WTC11 (cell line): ENCODE data around the gene ANKRD24. TPM values are rescaled to one million over a fixed set of nuclear protein-coding genes. Genes with fewer than 3 reads are reported as not detected.

Experiments
- ATAC-seq: fragments of 200-7000 bp; cut with Tn5 transposase; 2 replicates; pipeline ENCODE4 v1.10.0; 2021; ENCODE audit warnings: mild to moderate bottlenecking, moderate library complexity
- CTCF ChIA-PET: fragments of 300-600 bp; sonication (Branson Sonifier 250); formaldehyde crosslinking; loops from one replicate; lab custom pipeline; 2021; ENCODE audit warnings: antibody characterized with exemption; lab: Charles Lee
- POLR2A ChIA-PET: fragments of 350-600 bp; sonication (Branson Sonifier 250); formaldehyde crosslinking; loops from one replicate; lab custom pipeline; 2021; ENCODE audit warnings: antibody characterized with exemption; lab: Charles Lee
- DNase-seq: peaks from one replicate; pipeline ENCODE4 v3.0.0; 2021; ENCODE audit warnings: low spot score
- H3K27ac Mint-ChIP-seq: 2 replicates; pipeline ENCODE4 v1.8.0; 2021; ENCODE audit warnings: mixed read lengths
- H3K27me3 Mint-ChIP-seq: 2 replicates; pipeline ENCODE4 v1.8.0; 2021; ENCODE audit warnings: low read depth, mild to moderate bottlenecking, moderate library complexity, mixed read lengths
- H3K36me3 Mint-ChIP-seq: 2 replicates; pipeline ENCODE4 v1.8.0; 2021; ENCODE audit warnings: mixed read lengths
- H3K4me1 Mint-ChIP-seq: 2 replicates; pipeline ENCODE4 v1.8.0; 2022; ENCODE audit warnings: mixed read lengths
- H3K4me3 Mint-ChIP-seq: 2 replicates; pipeline ENCODE4 v1.8.0; 2021; ENCODE audit warnings: mild to moderate bottlenecking, moderate library complexity, mixed read lengths
- H3K9me3 Mint-ChIP-seq: 2 replicates; pipeline ENCODE4 v1.8.0; 2021; ENCODE audit warnings: mixed read lengths
- ATF2 ChIP-seq: sonication (generic); formaldehyde crosslinking; IDR thresholded peaks from 2 replicates; pipeline ENCODE4 v1.8.1; 2022; ENCODE audit warnings: low read depth, missing genetic modification reagents, borderline replicate concordance
- HMGA2 ChIP-seq: fragments of 250-450 bp; sonication (Bioruptor Pico); IDR thresholded peaks from 2 replicates; pipeline ENCODE4 v1.4.0; 2021; ENCODE audit warnings: mild to moderate bottlenecking, moderate library complexity
- IRF1 ChIP-seq: sonication (generic); formaldehyde crosslinking; IDR thresholded peaks from 2 replicates; pipeline ENCODE4 v1.8.0; 2023; ENCODE audit warnings: missing genetic modification reagents
- KAT7 ChIP-seq: sonication (generic); formaldehyde crosslinking; IDR thresholded peaks from 2 replicates; pipeline ENCODE4 v1.8.1; 2023; ENCODE audit warnings: missing genetic modification reagents, mild to moderate bottlenecking, borderline replicate concordance
- MXD4 ChIP-seq: fragments of 250-450 bp; sonication (Bioruptor Pico); IDR thresholded peaks from 2 replicates; pipeline ENCODE4 v1.8.0; 2021; ENCODE audit warnings: mild to moderate bottlenecking, moderate library complexity, borderline replicate concordance
- OVOL2 ChIP-seq: fragments of 250-450 bp; sonication (Bioruptor Pico); IDR thresholded peaks from 2 replicates; pipeline ENCODE4 v1.9.0; 2021; ENCODE audit warnings: mild to moderate bottlenecking, borderline replicate concordance
- SMAD4 ChIP-seq: sonication (generic); formaldehyde crosslinking; IDR thresholded peaks from 2 replicates; pipeline ENCODE4 v1.8.0; 2022; ENCODE audit warnings: mild to moderate bottlenecking, missing genetic modification reagents
- SP1 ChIP-seq: sonication (generic); formaldehyde crosslinking; conservative IDR thresholded peaks from 2 replicates; pipeline ENCODE4 v1.8.1; 2022; ENCODE audit warnings: missing genetic modification reagents
- TCF7 ChIP-seq: sonication (generic); formaldehyde crosslinking; IDR thresholded peaks from 2 replicates; pipeline ENCODE4 v1.8.0; 2022; ENCODE audit warnings: mild to moderate bottlenecking, low read depth, missing genetic modification reagents, moderate library complexity
- total RNA-seq: library from RNA; stranded (reverse); gene quantifications from 3 replicates; pipeline ENCODE4 v1.2.3, GENCODE V29; 2021
- TF ChIP-seq, protein P1 (sequence below): fragments of 250-450 bp; sonication (Bioruptor Pico); IDR thresholded peaks from 2 replicates; pipeline ENCODE4 v1.9.0; 2021; ENCODE audit warnings: mild to moderate bottlenecking
- TF ChIP-seq, protein P2 (sequence below): sonication (generic); formaldehyde crosslinking; IDR thresholded peaks from 2 replicates; pipeline ENCODE4 v1.8.1; 2022; ENCODE audit warnings: low read depth, mild to moderate bottlenecking, moderate library complexity, missing genetic modification reagents, borderline replicate concordance
- TF ChIP-seq, protein P3 (sequence below): fragments of 200-600 bp; IDR thresholded peaks from 2 replicates; pipeline ENCODE4 v1.8.0; 2022; ENCODE audit warnings: antibody characterized with exemption

The ANKRD24 gene
- total RNA-seq, 1 experiment from 2014 or later: 11.3 TPM

- DNase-seq (no peak), ATAC-seq (no peak)
- Mint-ChIP-seq H3K4me3 (no peak overlapping the region), H3K36me3 (peaks cover 57% of the 10 kb centered on the region), H3K27ac (no peak overlapping the region), H3K27me3 (no peaks in the 10 kb centered on the region), H3K9me3 (peaks cover 13% of the 10 kb centered on the region), H3K4me1 (no peaks in the 10 kb centered on the region)
- TF ChIP-seq OVOL2 (CRISPR knock-in tag): no peak
- no peak for TF ChIP-seq MXD4 (CRISPR knock-in tag)
- POLR2A ChIA-PET: no interaction called here
- CTCF ChIA-PET: interaction anchor here (0.6 to 5.9 kb wide), 5 partner anchors 10 to 95 kb away, joined by 3 to 46 read pairs (median 4); partner anchors contain the start of genes STAP2 and YJU2
Observed at GRCh38 chr19:4257025-4257424, 74.5 kb downstream of the ANKRD24 start.

DNA sequence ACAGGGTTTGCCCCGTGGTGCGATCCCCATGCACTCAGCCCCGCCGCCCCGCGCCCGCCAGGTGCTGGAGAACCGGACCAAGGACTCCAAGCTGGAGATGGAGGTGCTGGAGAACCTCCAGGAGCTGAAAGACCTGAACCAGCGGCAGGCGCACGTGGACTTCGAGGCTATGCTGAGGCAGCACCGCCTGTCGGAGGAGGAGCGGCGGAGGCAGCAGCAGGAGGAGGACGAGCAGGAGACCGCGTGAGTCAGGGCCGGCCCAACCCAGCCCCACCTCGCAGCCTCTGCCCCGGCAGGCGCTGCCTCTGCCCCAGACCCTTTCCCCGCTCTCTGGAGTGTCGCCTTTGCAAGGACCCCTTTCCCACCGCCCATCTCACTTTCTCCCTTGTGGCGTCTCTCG is 75.7 kb downstream of the ANKRD24 start:
- Mint-ChIP-seq H3K9me3 (peaks cover 13% of the 10 kb centered on the region), H3K4me1 (no peaks in the 10 kb centered on the region), H3K4me3 (no peak overlapping the region), H3K27me3 (no peaks in the 10 kb centered on the region), H3K36me3 (peaks cover 48% of the 10 kb centered on the region), H3K27ac (no peak overlapping the region)
- ChIA-PET POLR2A (no interaction called here), CTCF (interaction anchor here (1.1 to 5.9 kb wide), 2 partner anchors 9 to 118 kb away, joined by 3 to 46 read pairs; no protein-coding TSS in a partner anchor)
- DNase-seq (no peak), ATAC-seq (no peak)
- no peak for TF ChIP-seq TCF7
- TF ChIP-seq, protein P1, sequence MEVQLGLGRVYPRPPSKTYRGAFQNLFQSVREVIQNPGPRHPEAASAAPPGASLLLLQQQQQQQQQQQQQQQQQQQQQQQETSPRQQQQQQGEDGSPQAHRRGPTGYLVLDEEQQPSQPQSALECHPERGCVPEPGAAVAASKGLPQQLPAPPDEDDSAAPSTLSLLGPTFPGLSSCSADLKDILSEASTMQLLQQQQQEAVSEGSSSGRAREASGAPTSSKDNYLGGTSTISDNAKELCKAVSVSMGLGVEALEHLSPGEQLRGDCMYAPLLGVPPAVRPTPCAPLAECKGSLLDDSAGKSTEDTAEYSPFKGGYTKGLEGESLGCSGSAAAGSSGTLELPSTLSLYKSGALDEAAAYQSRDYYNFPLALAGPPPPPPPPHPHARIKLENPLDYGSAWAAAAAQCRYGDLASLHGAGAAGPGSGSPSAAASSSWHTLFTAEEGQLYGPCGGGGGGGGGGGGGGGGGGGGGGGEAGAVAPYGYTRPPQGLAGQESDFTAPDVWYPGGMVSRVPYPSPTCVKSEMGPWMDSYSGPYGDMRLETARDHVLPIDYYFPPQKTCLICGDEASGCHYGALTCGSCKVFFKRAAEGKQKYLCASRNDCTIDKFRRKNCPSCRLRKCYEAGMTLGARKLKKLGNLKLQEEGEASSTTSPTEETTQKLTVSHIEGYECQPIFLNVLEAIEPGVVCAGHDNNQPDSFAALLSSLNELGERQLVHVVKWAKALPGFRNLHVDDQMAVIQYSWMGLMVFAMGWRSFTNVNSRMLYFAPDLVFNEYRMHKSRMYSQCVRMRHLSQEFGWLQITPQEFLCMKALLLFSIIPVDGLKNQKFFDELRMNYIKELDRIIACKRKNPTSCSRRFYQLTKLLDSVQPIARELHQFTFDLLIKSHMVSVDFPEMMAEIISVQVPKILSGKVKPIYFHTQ (CRISPR knock-in tag): no peak
- TF ChIP-seq ATF2 (CRISPR knock-in tag): no peak
- no peak for TF ChIP-seq IRF1 (CRISPR knock-in tag)

DNA sequence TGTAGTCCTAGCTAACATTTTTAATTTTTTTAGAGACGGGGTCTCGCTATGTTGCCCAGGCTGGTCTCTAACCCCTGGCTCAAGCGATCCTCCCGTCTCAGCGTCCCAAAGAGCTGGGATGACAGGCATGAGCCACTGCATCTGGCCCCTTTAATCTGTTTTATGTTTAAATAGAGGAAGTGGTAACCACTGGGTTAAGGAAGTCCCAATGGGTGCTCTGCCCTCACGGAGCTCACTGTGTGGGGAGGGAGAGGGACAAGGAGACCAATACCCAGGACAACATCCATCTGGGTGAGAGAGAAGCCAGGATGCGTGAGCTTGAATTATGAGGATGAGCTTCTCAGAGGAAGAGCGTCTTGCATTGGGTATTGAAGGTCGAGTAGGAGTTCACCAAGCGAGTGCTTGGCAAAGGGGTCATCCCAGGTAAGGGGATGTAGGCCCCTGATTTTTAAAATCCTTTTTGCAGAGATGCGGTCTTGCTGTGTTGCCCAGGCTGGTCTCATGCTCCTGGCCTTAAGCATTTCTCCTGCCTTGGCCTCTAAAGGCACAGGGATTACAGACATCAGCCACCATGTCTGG is 78.2 kb downstream of the ANKRD24 start:
- TF ChIP-seq TCF7: no peak
- TF ChIP-seq, protein P2, sequence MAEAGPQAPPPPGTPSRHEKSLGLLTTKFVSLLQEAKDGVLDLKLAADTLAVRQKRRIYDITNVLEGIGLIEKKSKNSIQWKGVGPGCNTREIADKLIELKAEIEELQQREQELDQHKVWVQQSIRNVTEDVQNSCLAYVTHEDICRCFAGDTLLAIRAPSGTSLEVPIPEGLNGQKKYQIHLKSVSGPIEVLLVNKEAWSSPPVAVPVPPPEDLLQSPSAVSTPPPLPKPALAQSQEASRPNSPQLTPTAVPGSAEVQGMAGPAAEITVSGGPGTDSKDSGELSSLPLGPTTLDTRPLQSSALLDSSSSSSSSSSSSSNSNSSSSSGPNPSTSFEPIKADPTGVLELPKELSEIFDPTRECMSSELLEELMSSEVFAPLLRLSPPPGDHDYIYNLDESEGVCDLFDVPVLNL (CRISPR knock-in tag): no peak
- TF ChIP-seq SMAD4 (CRISPR knock-in tag): no peak
- TF ChIP-seq HMGA2 (CRISPR knock-in tag): no peak
- TF ChIP-seq SP1: no peak
- TF ChIP-seq, protein P3, sequence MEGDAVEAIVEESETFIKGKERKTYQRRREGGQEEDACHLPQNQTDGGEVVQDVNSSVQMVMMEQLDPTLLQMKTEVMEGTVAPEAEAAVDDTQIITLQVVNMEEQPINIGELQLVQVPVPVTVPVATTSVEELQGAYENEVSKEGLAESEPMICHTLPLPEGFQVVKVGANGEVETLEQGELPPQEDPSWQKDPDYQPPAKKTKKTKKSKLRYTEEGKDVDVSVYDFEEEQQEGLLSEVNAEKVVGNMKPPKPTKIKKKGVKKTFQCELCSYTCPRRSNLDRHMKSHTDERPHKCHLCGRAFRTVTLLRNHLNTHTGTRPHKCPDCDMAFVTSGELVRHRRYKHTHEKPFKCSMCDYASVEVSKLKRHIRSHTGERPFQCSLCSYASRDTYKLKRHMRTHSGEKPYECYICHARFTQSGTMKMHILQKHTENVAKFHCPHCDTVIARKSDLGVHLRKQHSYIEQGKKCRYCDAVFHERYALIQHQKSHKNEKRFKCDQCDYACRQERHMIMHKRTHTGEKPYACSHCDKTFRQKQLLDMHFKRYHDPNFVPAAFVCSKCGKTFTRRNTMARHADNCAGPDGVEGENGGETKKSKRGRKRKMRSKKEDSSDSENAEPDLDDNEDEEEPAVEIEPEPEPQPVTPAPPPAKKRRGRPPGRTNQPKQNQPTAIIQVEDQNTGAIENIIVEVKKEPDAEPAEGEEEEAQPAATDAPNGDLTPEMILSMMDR: no peak
- no peak for TF ChIP-seq KAT7 (CRISPR knock-in tag)

More for the DNA sequence above, 78.2 kb downstream of the ANKRD24 start:
- ATAC-seq (no peak), DNase-seq (no peak)
- no peaks in the 10 kb centered on the region for H3K27me3 Mint-ChIP-seq
- no peak overlapping the region for H3K4me3 Mint-ChIP-seq
- H3K27ac Mint-ChIP-seq: no peak overlapping the region
- H3K36me3 Mint-ChIP-seq: peaks cover 29% of the 10 kb centered on the region
- no peaks in the 10 kb centered on the region for H3K4me1 Mint-ChIP-seq
- ChIA-PET POLR2A (no interaction called here), CTCF (interaction anchor here (0.5 kb wide), 1 partner anchor 9 kb away, joined by 4 read pairs; no protein-coding TSS in a partner anchor)
- peaks cover 8% of the 10 kb centered on the region for H3K9me3 Mint-ChIP-seq
